AG09319 (cell line): ENCODE measurements around the gene CDC42BPA.

Experiments
- DNase-seq: peaks from one replicate; pipeline ENCODE4 v3.0.0-alpha.2; 2010; ENCODE audit warnings: low read depth; ENCODE audit errors: extremely low read depth
- CTCF ChIP-seq: IDR thresholded peaks from 2 replicates; pipeline ENCODE4 v1.5.1; 2011; ENCODE audit warnings: low read depth, mild to moderate bottlenecking, inconsistent platforms, low read length, moderate library complexity

Gene CDC42BPA

GRCh38 chr1:226946841-226947240 lies 371.5 kb downstream of the CDC42BPA start:
- TF ChIP-seq CTCF: no peak
- no peak for DNase-seq

- TF ChIP-seq CTCF: no peak
- DNase-seq: no peak
Observed at GRCh38 chr1:226946285-226946684, 372.0 kb downstream of the CDC42BPA start.

GRCh38 chr1:226945858-226946245 lies 372.4 kb downstream of the CDC42BPA start:
- TF ChIP-seq CTCF: no peak
- DNase-seq: no peak

- no peak for DNase-seq
- TF ChIP-seq CTCF: no peak
Observed at GRCh38 chr1:226945106-226945857, 373.0 kb downstream of the CDC42BPA start.

- TF ChIP-seq CTCF: no peak
- no peak for DNase-seq
Observed at GRCh38 chr1:226943927-226944326, 374.4 kb downstream of the CDC42BPA start.

GRCh38 chr1:226943156-226943555 lies 375.1 kb downstream of the CDC42BPA start:
- no peak for TF ChIP-seq CTCF
- DNase-seq: no peak

- TF ChIP-seq CTCF: no peak
- DNase-seq: no peak
Observed at GRCh38 chr1:226942392-226942791, 375.9 kb downstream of the CDC42BPA start.
